GM12878 (cell line): ENCODE results near the gene KLK12.

Source experiments
- BHLHE40 ChIP-seq, 2 experiments: fragments of 450-650 bp in 1 of 2; IDR thresholded peaks; 2 replicates each; pipeline ENCODE4 v1.6.1; 2011 to 2017; ENCODE audit warnings: low read depth in 2 of 2, borderline replicate concordance in 1 of 2, improper control_type of control experiment in 1 of 2, low read length in 1 of 2, mild to moderate bottlenecking in 1 of 2
- CTCF ChIP-seq, 3 experiments: IDR thresholded peaks in 2 of 3; conservative IDR thresholded peaks in 1 of 3; 2 replicates each; pipeline ENCODE4 v1.5.1; 2011; ENCODE audit warnings: low read depth in 3 of 3, low read length in 3 of 3, mild to moderate bottlenecking in 3 of 3, control low read depth in 2 of 3, moderate library complexity in 2 of 3, inconsistent platforms in 1 of 3, mixed read lengths in 1 of 3; ENCODE audit not compliant: control insufficient read depth in 2 of 3, insufficient read depth in 1 of 3; ENCODE audit errors: extremely low read depth in 1 of 3
- GATAD2B ChIP-seq: fragments of 450-650 bp; conservative IDR thresholded peaks from 2 replicates; pipeline ENCODE4 v1.6.1; 2017; ENCODE audit warnings: low read depth, mild to moderate bottlenecking, moderate library complexity
- JUND ChIP-seq: IDR thresholded peaks from 2 replicates; pipeline ENCODE4 v1.6.1; 2012; ENCODE audit warnings: low read depth, mild to moderate bottlenecking, low read length, improper control_type of control experiment, moderate library complexity
- TF ChIP-seq, protein P1 (sequence below): IDR thresholded peaks from 2 replicates; pipeline ENCODE4 v1.6.1; 2012; ENCODE audit warnings: mild to moderate bottlenecking, low read depth, low read length
- TF ChIP-seq, protein P2 (sequence below): IDR thresholded peaks from 2 replicates; pipeline ENCODE4 v1.6.1; 2012; ENCODE audit warnings: low read depth, low read length, improper control_type of control experiment

GRCh38 chr19:51025809-51026553 lies 8.8 kb downstream of the KLK12 start:
- TF ChIP-seq CTCF (IDR thresholded peaks at IDR 0.05 in 2 of 3, conservative IDR thresholded peaks at IDR 0.05 in 1 of 3; ENCODE audit: control insufficient read depth in 2 of 3, extremely low read depth in 1 of 3, insufficient read depth in 1 of 3, low read depth in 3 of 3, low read length in 3 of 3) = no peak
- TF ChIP-seq GATAD2B = no peak
- TF ChIP-seq, protein P1, sequence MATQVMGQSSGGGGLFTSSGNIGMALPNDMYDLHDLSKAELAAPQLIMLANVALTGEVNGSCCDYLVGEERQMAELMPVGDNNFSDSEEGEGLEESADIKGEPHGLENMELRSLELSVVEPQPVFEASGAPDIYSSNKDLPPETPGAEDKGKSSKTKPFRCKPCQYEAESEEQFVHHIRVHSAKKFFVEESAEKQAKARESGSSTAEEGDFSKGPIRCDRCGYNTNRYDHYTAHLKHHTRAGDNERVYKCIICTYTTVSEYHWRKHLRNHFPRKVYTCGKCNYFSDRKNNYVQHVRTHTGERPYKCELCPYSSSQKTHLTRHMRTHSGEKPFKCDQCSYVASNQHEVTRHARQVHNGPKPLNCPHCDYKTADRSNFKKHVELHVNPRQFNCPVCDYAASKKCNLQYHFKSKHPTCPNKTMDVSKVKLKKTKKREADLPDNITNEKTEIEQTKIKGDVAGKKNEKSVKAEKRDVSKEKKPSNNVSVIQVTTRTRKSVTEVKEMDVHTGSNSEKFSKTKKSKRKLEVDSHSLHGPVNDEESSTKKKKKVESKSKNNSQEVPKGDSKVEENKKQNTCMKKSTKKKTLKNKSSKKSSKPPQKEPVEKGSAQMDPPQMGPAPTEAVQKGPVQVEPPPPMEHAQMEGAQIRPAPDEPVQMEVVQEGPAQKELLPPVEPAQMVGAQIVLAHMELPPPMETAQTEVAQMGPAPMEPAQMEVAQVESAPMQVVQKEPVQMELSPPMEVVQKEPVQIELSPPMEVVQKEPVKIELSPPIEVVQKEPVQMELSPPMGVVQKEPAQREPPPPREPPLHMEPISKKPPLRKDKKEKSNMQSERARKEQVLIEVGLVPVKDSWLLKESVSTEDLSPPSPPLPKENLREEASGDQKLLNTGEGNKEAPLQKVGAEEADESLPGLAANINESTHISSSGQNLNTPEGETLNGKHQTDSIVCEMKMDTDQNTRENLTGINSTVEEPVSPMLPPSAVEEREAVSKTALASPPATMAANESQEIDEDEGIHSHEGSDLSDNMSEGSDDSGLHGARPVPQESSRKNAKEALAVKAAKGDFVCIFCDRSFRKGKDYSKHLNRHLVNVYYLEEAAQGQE = no peak
- TF ChIP-seq, protein P2, sequence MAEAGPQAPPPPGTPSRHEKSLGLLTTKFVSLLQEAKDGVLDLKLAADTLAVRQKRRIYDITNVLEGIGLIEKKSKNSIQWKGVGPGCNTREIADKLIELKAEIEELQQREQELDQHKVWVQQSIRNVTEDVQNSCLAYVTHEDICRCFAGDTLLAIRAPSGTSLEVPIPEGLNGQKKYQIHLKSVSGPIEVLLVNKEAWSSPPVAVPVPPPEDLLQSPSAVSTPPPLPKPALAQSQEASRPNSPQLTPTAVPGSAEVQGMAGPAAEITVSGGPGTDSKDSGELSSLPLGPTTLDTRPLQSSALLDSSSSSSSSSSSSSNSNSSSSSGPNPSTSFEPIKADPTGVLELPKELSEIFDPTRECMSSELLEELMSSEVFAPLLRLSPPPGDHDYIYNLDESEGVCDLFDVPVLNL = no peak
- no peak for TF ChIP-seq BHLHE40 (IDR thresholded peaks at IDR 0.05; ENCODE audit: borderline replicate concordance in 1 of 2, low read depth in 2 of 2, low read length in 1 of 2)
- TF ChIP-seq JUND = no peak
